ENCODE results near the gene DGKE. TPM values are rescaled to one million over a fixed set of nuclear protein-coding genes. Genes with fewer than 3 reads are reported as not detected.

DGKE gene
- total RNA-seq, 2 donors from 2014 or later = 7.6 to 9.2 TPM

DNA sequence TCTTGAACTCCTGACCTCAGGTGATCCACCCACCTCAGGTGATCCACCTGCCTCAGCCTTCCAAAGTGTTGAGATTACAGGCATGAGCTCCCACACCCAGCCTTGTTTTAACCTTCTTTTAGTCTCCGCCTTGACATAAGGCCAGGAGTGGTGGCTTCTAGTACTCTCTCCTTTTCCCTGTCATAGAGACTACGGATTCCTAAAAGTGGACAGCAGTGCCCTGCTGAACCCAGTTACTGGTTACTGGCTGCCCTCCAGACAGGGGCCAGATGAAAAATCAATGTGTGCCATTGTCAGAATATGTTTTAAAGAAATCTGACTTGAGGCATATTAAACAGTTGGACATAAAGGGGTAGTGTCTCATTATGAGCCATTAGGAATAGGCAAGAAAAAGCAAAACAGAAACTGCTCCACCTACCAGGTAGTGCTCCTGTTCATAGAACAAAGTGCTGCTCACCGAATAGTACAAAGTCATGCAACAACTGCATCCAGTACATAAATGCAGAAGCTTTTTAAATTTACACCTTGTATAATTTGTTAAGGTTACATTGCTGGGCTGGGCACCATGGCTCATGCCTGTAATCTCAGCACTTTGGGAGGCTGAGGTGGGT lies 47.8 kb downstream of the DGKE start:
- no peak for DNase-seq
- ATAC-seq = no peak
- intact Hi-C loops (cut with DNase I, micrococcal nuclease) = no loop called here

DNA sequence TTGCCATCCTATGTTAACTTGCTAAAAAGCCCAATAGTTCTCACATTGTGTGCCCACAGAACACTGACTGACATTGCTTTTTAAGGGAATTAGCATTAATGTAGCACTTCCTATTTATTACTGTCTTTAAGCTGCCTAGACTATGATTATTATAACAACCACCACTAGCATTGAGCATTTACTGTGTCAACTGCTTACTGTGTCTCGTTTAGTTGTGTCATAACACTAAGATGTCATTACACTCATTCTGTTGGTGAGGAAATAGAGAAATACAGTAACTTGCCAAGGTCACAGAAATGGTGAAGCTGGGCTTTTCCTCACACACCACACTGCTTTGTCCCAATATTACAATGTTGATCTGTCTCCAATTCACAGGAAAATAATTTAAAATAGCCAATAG lies 49.7 kb downstream of the DGKE start:
- intact Hi-C loops (cut with DNase I, micrococcal nuclease) = no loop called here
- no peak for DNase-seq
- no peak for ATAC-seq

DNA sequence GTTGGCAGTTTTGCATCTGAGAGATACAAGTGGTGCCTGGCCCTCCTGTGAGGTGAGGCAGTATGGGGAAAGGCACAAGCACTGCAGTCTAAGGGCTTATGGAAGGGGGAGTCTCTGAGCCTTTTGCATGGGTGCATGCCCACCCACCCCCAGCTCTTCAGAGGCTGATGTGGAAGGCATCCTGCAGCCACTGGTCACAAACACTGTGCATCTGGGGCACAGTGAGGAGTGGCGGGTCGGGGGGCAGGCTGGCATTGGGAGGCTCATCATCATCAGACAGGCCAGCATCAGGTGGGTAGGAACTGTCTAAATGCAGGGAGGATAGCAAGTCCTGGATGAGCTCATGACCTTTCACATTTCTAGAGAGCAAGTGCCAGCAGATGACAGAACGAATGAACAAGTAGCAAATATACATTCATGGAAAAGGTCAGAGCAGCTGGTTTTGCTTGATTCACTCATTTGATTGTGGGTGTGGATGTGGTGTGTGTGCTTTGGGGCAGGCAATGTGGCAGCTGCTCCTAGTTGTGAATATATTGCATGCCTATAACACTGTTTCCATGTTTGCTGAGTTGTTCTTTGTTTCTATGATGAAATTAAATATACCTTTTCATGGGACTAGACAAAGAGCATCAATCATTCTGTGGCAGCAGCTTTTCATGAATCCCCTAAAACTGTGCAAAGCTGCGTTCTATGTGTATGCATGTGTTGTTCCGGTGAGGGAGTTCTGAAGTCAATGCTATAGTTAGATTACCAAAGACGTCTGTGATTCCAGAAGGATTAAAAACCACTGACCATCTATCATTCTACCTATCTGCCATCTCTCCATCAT lies 50.7 kb downstream of the DGKE start:
- DNase-seq = no peak
- ATAC-seq = peak; percentile 63
- intact Hi-C loops (cut with DNase I, micrococcal nuclease) = no loop called here

DNA sequence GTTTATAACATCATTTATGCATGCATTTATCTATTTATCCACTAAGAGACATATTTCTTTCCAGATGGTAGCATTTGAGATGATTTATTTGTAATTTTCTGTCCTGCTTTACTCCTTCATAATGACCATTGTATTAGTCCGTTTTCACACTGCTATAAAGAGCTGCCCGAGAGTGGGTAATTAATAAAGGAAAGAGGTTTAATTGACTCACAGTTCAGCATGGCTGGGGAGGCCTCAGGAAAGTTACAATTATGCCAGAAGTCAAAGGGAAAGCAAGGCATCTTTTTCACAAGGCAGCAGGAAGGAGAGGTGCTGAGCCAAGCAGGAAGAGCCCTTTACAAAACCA lies 51.3 kb downstream of the DGKE start:
- DNase-seq (no peak), ATAC-seq (no peak)
- intact Hi-C loops (cut with DNase I, micrococcal nuclease) = no loop called here

DNA sequence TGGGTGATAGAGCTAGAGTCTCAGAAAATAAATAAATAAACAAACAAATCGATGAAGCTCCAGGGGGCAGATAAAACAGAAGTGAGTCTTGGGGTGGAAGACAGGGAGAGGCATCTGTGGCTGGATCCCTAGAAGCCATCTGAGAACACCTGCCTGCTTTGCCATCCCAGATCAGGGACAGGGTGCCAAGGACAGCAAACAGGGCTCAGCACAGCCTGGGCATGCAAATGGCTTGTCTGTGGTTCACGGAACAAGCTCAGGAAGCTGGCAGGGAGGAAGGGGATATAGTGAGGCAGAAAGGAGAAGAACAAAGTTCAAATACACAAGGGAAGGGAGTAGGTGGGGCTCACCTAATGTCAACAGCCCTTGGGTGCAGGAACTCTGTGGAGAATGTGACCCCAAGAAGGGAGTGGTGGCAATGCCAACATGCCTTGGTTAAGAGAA lies 52.4 kb downstream of the DGKE start:
- peak; percentile 57 to 79 for DNase-seq
- intact Hi-C loops (cut with DNase I, micrococcal nuclease) = no loop called here
- peak; percentile 84 for ATAC-seq

DNA sequence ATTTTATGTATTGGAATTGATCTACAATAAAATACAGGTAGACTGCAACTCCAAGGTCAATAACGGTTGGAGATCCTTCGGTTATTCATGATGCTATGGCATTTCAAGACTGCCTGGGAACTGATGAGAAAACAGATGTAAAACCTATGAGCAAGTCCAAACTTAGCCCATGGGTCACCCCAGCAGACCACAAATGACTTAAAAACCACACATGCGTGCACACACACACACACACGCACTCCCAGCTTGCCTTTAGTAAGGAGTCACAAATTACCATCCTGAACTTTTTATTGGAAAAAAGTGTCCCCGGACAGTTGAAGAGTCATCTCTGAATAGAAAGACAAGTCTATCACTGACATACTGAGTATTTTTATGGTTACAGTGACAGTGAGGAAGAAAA lies 53.2 kb downstream of the DGKE start:
- no peak for DNase-seq
- intact Hi-C loops (cut with DNase I, micrococcal nuclease) = no loop called here
- ATAC-seq = no peak

DNA sequence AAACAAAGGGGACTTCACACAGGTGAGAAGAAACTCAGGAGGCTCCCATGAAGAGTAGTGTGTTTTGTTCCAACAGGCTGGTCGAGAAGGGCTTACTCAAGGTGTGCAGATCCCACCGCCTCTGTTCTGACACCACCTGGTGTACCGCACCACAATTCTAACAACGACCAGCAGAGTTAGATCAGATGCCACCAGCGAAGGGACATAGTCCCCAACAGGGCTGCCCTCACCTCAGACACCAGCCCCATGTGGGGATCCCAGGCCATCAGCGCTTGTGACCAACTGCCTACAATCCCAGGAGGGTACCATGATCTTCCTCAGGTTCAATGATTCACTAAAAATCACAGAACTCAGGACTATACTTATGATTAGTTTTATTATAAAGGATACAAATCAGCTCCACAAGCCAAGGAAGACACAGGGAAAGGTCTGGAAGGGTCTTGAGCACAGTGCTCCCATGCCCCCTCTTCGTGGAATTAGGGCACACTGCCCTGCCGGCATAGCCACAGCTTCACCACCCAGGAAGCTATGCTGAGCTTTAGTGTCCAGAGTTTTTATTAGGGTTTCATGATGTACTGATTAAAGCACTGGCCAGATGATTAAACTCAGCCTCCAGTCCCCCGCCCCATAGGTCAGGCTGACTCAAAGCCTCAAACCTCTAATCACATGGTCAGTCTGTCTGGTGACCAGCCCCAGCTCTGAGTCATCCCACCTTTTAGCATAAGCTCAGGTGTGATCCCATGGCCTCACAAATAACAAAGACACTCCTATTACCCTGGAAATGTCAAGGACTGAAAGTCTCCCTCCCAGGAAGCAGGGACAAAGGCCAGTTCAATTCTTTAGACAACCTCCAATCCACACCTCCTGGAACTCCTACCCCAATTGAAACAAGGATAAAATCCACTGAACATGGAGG lies 53.9 kb downstream of the DGKE start:
- DNase-seq (no peak), ATAC-seq (peak; percentile 49)
- intact Hi-C loops (cut with DNase I, micrococcal nuclease) = no loop called here

DNA sequence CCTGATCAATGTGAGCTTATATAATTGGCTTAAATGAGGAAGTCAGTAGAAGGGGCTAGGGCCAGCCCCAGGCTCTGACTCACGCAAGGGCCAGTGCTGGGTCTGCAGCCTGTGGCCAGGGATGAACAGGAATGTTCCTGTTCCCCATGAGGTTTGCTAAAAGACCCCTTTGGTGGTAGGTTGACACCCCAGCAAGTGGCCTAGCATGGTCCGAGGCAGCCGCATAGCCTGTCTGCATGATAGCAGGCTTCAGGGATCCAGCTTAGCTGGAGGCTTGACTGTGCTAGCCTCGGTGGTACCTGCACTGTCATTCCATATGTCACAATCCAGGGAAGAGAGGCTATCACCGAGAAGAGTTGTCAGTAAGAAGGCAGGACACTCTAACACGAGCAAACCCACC lies 56.4 kb downstream of the DGKE start:
- no peak for ATAC-seq
- DNase-seq = no peak
- intact Hi-C loops (cut with DNase I, micrococcal nuclease) = no loop called here

DNA sequence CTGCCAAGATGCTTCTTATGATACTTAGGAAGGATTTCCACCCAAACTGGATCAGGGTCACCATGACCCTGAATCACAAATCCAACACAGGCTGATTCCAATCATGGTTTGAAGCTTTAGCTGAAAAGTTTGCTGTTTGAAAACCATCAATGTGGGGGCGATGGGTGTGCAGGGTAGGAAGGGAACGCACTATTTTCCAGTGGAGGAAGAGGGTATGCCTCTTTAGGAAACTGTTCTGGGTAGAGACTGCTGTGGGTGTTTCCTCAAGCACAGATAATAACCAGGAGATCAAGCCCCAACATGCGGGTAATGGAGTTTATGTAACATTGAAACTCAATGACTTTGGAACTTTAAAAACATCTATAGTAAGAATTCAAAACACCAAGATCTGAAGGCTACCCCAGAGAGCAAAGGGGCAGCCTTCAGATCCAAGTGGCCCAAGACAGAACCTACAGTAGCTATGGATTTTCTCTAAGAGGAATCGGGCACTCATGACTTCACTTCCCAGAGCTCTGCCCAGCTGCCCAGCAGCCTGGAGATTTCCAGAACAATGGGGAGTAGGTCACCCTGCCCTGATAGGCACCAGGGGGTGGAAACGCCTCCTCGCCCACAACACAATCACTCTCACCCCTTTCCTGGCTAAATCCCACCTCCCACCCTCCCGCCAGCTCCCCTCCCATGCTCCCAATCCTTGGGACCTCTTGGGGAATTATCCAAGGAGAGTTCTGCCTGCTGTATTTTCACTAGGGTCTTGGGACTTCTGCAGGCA lies 57.1 kb downstream of the DGKE start:
- no peak for ATAC-seq
- intact Hi-C loops (cut with DNase I, micrococcal nuclease) = no loop called here

DNA sequence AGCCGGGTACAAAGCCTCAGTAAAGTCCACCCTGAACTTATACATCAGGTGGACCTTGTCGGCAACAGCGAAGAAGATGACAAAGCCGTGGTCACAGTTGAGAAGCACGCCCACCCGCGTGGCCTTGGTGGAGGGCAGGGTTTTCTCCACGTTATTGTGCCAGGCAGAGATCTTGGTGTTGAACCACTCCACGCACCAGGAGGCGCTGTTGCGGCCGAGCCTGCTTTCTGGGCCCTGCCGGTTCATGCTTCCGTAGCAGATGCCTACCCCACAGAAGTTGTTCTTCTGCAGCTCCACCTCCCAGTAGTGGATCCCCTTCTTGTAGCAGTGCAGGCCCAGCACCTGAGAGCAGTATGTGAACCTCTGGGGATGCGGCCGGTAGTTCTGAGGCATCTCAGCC lies 57.8 kb downstream of the DGKE start:
- peak in 1 of 2 donors; percentile 44 for DNase-seq
- intact Hi-C loops (cut with DNase I, micrococcal nuclease) = no loop called here
- no peak for ATAC-seq

More for the DNA sequence above, 57.1 kb downstream of the DGKE start:
- DNase-seq = no peak

DNA sequence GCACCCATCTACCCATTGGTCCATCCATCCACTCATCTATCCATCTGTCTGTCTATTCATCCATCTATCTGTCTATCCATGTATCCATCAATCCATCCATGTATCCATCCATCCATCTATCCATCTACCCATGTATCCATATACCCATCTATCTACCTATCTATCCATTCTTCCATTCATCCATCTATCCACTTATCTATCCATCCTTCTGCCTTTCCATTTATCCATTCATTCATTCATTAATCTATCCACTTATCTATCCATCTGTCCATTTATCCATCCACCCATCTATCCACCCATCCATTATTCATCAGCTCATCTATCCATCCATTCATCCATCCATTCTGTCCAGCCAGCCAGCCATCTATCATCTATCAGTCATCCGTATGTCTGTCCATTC lies 58.4 kb downstream of the DGKE start:
- no peak for ATAC-seq
- DNase-seq = no peak
- intact Hi-C loops (cut with DNase I, micrococcal nuclease) = no loop called here

DNA sequence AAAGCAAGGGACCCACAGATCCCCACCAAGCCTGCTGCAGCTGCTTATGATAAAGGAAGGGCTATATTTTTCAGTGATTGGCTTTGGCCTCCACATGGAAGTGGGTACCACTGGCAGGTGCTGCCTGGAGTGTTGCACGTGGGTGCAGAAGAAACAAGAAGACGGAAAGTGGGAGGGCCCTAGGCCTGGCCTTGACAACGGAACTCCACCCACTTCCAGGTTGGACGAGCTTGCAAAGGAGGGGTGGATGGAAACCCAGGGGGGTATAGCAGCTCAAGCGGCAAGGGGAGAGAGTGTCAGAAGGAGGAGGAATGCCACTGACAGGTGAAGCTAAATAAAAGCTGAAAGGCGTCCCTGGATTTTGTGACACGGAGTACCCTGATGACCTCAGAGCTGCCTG lies 59.6 kb downstream of the DGKE start:
- DNase-seq (no peak), ATAC-seq (no peak)
- intact Hi-C loops (cut with DNase I, micrococcal nuclease) = no loop called here

DNA sequence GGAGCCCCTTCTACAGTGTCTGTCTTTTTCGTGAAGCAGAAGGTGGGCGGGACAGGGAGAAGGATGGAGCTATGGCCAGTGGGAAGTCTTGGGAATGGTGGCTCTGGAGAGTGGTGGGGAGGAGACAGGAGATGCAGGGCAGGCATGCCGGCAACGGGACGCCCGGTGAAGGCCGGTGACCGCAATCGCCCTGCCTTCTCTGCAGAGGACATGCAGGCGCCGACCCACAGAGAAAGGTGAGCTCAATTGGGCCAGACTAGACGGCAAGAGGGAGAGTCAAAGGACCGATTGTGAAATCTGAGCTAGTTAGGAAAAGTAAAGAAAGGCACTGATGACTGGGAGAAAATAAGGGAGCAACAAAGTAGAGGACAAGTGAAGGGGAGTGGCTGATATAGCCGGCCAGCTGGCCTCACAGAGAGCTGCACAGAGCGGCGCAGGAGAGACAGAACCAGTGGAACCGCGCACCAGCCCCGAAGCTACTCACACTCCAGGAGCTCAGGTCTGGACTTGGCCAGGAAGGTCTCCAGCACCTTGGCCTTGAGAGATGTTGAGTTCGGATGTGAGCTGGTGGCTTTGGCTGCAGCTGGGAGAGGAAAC lies 61.0 kb downstream of the DGKE start:
- DNase-seq = no peak
- no peak for ATAC-seq
- intact Hi-C loops (cut with DNase I, micrococcal nuclease) = loop anchor here in 1 of 2 donors (5.0 kb wide), 1 partner anchor 47 kb away; no protein-coding TSS in a partner anchor

DNA sequence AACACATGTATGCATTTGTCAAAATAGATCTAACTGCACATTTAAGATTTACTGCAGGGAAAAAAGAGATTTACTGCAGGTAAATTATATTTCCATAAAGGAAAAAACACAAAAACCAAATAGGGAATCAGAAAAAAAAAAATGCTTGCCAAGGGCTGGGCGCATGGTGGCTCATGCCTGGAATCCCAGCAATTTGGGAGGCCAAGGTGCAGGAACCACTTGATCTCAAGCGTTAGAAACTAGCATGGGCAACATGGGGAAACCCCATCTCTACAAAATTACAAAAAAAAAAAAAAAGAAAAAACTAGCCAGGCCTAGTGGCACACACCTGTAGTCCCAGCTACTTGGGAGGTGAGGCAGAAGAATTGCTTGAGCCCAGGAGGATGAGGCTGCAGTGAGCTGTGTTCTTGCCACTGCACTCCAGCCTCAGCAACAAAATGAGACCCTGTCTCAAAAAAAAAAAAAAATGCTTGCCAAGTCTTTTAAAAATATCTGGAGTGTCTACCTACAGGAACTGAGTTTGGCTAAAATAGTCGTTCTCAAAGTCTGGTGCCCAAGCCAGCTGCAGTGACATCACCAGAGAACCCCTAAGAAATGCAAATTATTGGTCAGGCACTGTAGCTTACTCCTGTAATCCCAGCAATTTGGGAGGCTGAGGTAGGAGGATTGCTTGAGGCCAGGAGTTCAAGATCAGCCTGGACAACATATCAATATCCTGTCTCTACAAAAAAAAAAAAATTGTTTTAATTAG lies 62.4 kb downstream of the DGKE start:
- ATAC-seq (no peak), DNase-seq (no peak)
- intact Hi-C loops (cut with DNase I, micrococcal nuclease) = loop anchor here in 1 of 2 donors (5.0 kb wide), 1 partner anchor 46 kb away; no protein-coding TSS in a partner anchor

DNA sequence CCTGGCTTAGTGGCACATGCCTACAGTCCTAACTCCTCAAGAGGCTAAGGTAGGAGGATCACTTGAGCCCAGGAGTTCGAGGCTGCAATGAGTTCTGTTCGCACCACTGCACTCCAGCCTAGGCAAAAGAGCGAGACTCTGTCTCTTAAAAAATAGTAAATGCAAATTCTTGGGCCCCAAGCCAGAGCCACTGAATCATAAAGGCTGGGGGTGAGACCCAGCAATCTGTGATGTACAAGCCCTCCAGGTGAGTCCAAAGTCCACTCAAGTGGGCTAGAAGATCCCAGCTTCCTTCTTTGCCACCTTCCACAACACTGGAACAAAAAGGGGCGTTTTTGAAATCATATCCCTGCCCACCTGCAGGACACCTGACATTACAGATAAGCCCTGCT lies 63.0 kb downstream of the DGKE start:
- DNase-seq = peak; percentile 58 to 66
- ATAC-seq = peak; percentile 77
- intact Hi-C loops (cut with DNase I, micrococcal nuclease) = loop anchor here in 1 of 2 donors (5.0 kb wide), 1 partner anchor 45 kb away; no protein-coding TSS in a partner anchor

DNA sequence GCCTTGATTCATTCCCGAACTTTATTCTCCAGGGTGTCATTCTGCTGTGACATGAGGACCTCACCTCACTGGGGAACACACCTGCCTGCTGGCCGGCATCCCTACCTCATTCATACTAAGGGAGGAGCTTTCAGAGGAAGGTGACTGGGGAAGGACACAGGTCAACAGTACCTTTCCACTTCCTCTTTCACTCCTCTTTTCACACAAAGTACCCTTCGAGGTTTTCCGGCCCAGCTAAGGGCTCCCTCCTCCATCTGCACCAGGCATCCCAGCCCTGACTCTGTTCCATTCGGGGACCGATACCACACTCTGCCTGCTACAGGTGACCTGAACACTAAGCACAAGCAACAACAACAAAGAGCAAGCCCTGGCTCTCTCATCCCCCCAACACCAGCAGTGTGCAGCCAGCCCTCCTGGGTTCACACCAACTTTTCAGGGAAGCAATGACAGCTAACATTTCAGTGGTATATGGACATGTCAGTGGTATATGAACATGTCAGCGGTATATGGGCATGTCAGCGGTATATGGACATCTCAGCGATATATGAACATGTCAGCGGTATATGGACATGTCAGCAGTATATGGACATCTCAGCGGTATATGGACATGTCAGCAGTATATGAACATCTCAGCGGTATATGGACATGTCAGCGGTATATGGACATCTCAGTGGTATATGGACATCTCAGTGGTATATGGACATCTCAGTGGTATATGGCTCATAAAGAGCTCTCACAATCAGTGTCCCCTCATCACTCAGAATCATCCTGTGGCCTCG lies 63.9 kb downstream of the DGKE start:
- ATAC-seq (peak; percentile 81), DNase-seq (no peak)
- intact Hi-C loops (cut with DNase I, micrococcal nuclease) = loop anchor here in 1 of 2 donors (5.0 kb wide), 1 partner anchor 44 kb away; no protein-coding TSS in a partner anchor

DNA sequence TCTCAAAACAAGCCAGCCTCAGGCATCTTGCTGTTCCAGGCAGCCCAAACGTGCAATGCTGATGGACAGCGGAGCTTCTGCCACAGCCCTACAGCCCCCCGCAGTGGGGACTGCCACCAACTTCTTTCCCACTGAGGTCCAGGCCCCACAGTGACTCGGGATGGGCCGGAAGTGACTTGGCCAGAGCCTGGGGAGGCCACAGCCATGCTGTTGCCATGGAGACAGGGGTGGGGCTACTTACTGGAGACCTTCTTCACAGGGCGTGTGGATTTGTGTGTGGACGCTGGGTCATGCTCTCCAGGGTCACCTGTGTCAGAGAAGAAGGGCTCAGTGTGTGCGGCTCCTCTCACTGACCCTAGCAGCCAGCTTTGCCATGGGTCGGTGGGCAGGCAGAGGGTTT lies 64.9 kb downstream of the DGKE start:
- ATAC-seq (peak; percentile 35), DNase-seq (peak in 1 of 2 donors; percentile 31)
- intact Hi-C loops (cut with DNase I, micrococcal nuclease) = loop anchor here in 1 of 2 donors (5.0 kb wide), 1 partner anchor 43 kb away; no protein-coding TSS in a partner anchor
